IgD-negative memory B cell (primary cell): ENCODE data around the gene CH25H. TPM values are rescaled to one million over a fixed set of nuclear protein-coding genes. Genes with fewer than 3 reads are reported as not detected.
"Not testable (repeated sequence)": the region's sequence is repeated elsewhere in the genome, so short reads cannot be mapped to it uniquely, and the experiment has no call there.

Source experiments
- H3K27ac Mint-ChIP-seq, 3 donors: one replicate each; pipeline ENCODE4 v1.8.0; 2020 to 2022; ENCODE audit warnings: mild to moderate bottlenecking in 3 of 3, mixed read lengths in 3 of 3, moderate library complexity in 1 of 3
- H3K27me3 Mint-ChIP-seq: one replicate; pipeline ENCODE4 v1.8.0; 2021; ENCODE audit warnings: mixed read lengths
- H3K36me3 Mint-ChIP-seq: one replicate; pipeline ENCODE4 v1.8.0; 2020; ENCODE audit warnings: mild to moderate bottlenecking, mixed read lengths
- H3K4me1 Mint-ChIP-seq, 3 donors: one replicate each; pipeline ENCODE4 v1.8.0; 2020 to 2022; ENCODE audit warnings: mixed read lengths in 3 of 3, mild to moderate bottlenecking in 1 of 3
- H3K4me3 Mint-ChIP-seq, 4 donors: one replicate each; pipeline ENCODE4 v1.8.0; 2020 to 2022; ENCODE audit warnings: mild to moderate bottlenecking in 4 of 4, mixed read lengths in 4 of 4, moderate library complexity in 3 of 4
- H3K9me3 Mint-ChIP-seq, 3 donors: one replicate each; pipeline ENCODE4 v1.8.0; 2020 to 2021; ENCODE audit warnings: mixed read lengths in 3 of 3, mild to moderate bottlenecking in 1 of 3
- polyA plus RNA-seq: library from polyadenylated mRNA; unstranded; fragments of 300-500 nt; fragmentation: Illumina TruSeq; gene quantifications from one replicate; pipeline ENCODE4 v1.2.3, GENCODE V29; 2021

Gene CH25H
- polyA plus RNA-seq, 1 donor from 2014 or later, result not detected

GRCh38 chr10:89197473-89197872, 9.6 kb downstream of the CH25H start:
- peaks cover 16% of the 10 kb centered on the region for H3K27me3 Mint-ChIP-seq
- H3K4me3 Mint-ChIP-seq, result no peak overlapping the region
- no peaks in the 10 kb centered on the region for H3K9me3 Mint-ChIP-seq
- H3K36me3 Mint-ChIP-seq, result peaks cover 2% of the 10 kb centered on the region
- peaks cover 0 to 2% (median 0%) of the 10 kb centered on the region in 3 donors for H3K4me1 Mint-ChIP-seq
- H3K27ac Mint-ChIP-seq, result no peak overlapping the region

- peaks cover 10% of the 10 kb centered on the region for H3K27me3 Mint-ChIP-seq
- H3K27ac Mint-ChIP-seq, H3K4me3 Mint-ChIP-seq, H3K36me3 Mint-ChIP-seq, H3K9me3 Mint-ChIP-seq, H3K4me1 Mint-ChIP-seq: not testable (repeated sequence)
These were observed 15.8 kb downstream of the CH25H start for GRCh38 chr10:89191301-89191700.

GRCh38 chr10:89189211-89189734, 17.8 kb downstream of the CH25H start:
- Mint-ChIP-seq H3K4me1 (peaks cover 8 to 9% (median 9%) of the 10 kb centered on the region in 3 donors), H3K36me3 (peaks cover 3% of the 10 kb centered on the region), H3K9me3 (peaks cover 0 to 4% (median 3%) of the 10 kb centered on the region in 3 donors), H3K27ac (no peak overlapping the region), H3K4me3 (no peak overlapping the region), H3K27me3 (peaks cover 10% of the 10 kb centered on the region)

- H3K36me3 Mint-ChIP-seq, result peaks cover 1% of the 10 kb centered on the region
These were observed 21.5 kb downstream of the CH25H start for GRCh38 chr10:89185658-89186057.

GRCh38 chr10:89184638-89185037, 22.5 kb downstream of the CH25H start:
- H3K27ac Mint-ChIP-seq, result no peak overlapping the region

More at GRCh38 chr10:89185658-89186057, 21.5 kb downstream of the CH25H start:
- peaks cover 0 to 4% (median 3%) of the 10 kb centered on the region in 3 donors for H3K9me3 Mint-ChIP-seq
- no peak overlapping the region for H3K4me3 Mint-ChIP-seq
- peaks cover 8 to 11% (median 9%) of the 10 kb centered on the region in 3 donors for H3K4me1 Mint-ChIP-seq
- H3K27ac Mint-ChIP-seq, result no peak overlapping the region
- peaks cover 4% of the 10 kb centered on the region for H3K27me3 Mint-ChIP-seq

GRCh38 chr10:89183571-89183970, 23.5 kb downstream of the CH25H start:
- Mint-ChIP-seq H3K27me3 (peaks cover 3% of the 10 kb centered on the region), H3K36me3 (no peaks in the 10 kb centered on the region), H3K4me1 (peaks cover 8 to 11% (median 9%) of the 10 kb centered on the region in 3 donors), H3K27ac (no peak overlapping the region), H3K4me3 (no peak overlapping the region), H3K9me3 (peaks cover 0 to 2% (median 0%) of the 10 kb centered on the region in 3 donors)

More at GRCh38 chr10:89184638-89185037, 22.5 kb downstream of the CH25H start:
- peaks cover 3% of the 10 kb centered on the region for H3K27me3 Mint-ChIP-seq
- H3K4me1 Mint-ChIP-seq, result peaks cover 8 to 11% (median 9%) of the 10 kb centered on the region in 3 donors
- H3K36me3 Mint-ChIP-seq, result peaks cover under 1% of the 10 kb centered on the region
- H3K4me3 Mint-ChIP-seq, result no peak overlapping the region
- H3K9me3 Mint-ChIP-seq, result peaks cover 0 to 3% (median 3%) of the 10 kb centered on the region in 3 donors

- Mint-ChIP-seq H3K9me3 (peaks cover 0 to 2% (median 0%) of the 10 kb centered on the region in 3 donors), H3K27me3 (peaks cover 3% of the 10 kb centered on the region), H3K4me1 (peaks cover 8 to 11% (median 9%) of the 10 kb centered on the region in 3 donors), H3K36me3 (no peaks in the 10 kb centered on the region), H3K27ac (no peak overlapping the region), H3K4me3 (no peak overlapping the region)
These were observed 24.2 kb downstream of the CH25H start for GRCh38 chr10:89182894-89183293.

GRCh38 chr10:89175816-89176215, 31.3 kb downstream of the CH25H start:
- Mint-ChIP-seq H3K4me3 (no peak overlapping the region), H3K27me3 (peaks cover 8% of the 10 kb centered on the region), H3K36me3 (no peaks in the 10 kb centered on the region), H3K4me1 (no peaks in the 10 kb centered on the region), H3K9me3 (no peaks in the 10 kb centered on the region), H3K27ac (no peak overlapping the region)

- peaks cover 8% of the 10 kb centered on the region for H3K27me3 Mint-ChIP-seq
- H3K36me3 Mint-ChIP-seq, result no peaks in the 10 kb centered on the region
- H3K4me3 Mint-ChIP-seq, result no peak overlapping the region
- H3K9me3 Mint-ChIP-seq, result no peaks in the 10 kb centered on the region
- H3K4me1 Mint-ChIP-seq, result no peaks in the 10 kb centered on the region
- peak overlapping the region in 1 of 3 donors; percentile 11 for H3K27ac Mint-ChIP-seq
These were observed 34.0 kb downstream of the CH25H start for GRCh38 chr10:89173075-89173474.

- peaks cover 8% of the 10 kb centered on the region for H3K27me3 Mint-ChIP-seq
- no peak overlapping the region for H3K4me3 Mint-ChIP-seq
These were observed 35.1 kb downstream of the CH25H start for GRCh38 chr10:89171996-89172395.

GRCh38 chr10:89171263-89171872, 35.7 kb downstream of the CH25H start:
- Mint-ChIP-seq H3K4me3 (no peak overlapping the region), H3K36me3 (no peaks in the 10 kb centered on the region)

More at GRCh38 chr10:89171996-89172395, 35.1 kb downstream of the CH25H start:
- no peaks in the 10 kb centered on the region for H3K9me3 Mint-ChIP-seq
- H3K27ac Mint-ChIP-seq, result no peak overlapping the region
- H3K4me1 Mint-ChIP-seq, result no peaks in the 10 kb centered on the region
- H3K36me3 Mint-ChIP-seq, result no peaks in the 10 kb centered on the region

GRCh38 chr10:89168354-89168900, 38.7 kb downstream of the CH25H start:
- H3K27ac Mint-ChIP-seq, H3K36me3 Mint-ChIP-seq, H3K4me3 Mint-ChIP-seq, H3K9me3 Mint-ChIP-seq: not testable (repeated sequence)
- Mint-ChIP-seq H3K4me1 (peaks cover 11 to 16% (median 11%) of the 10 kb centered on the region in 3 donors), H3K27me3 (peaks cover 12% of the 10 kb centered on the region)

More at GRCh38 chr10:89171263-89171872, 35.7 kb downstream of the CH25H start:
- H3K4me1 Mint-ChIP-seq, result no peaks in the 10 kb centered on the region
- no peaks in the 10 kb centered on the region for H3K9me3 Mint-ChIP-seq
- no peak overlapping the region for H3K27ac Mint-ChIP-seq
- H3K27me3 Mint-ChIP-seq, result peaks cover 11% of the 10 kb centered on the region

GRCh38 chr10:89167915-89168314, 39.2 kb downstream of the CH25H start:
- peaks cover 10% of the 10 kb centered on the region for H3K27me3 Mint-ChIP-seq
- no peaks in the 10 kb centered on the region for H3K9me3 Mint-ChIP-seq
- no peak overlapping the region for H3K27ac Mint-ChIP-seq
- peaks cover 12 to 19% (median 14%) of the 10 kb centered on the region in 3 donors for H3K4me1 Mint-ChIP-seq
- H3K36me3 Mint-ChIP-seq, result no peaks in the 10 kb centered on the region
- H3K4me3 Mint-ChIP-seq, result no peak overlapping the region

GRCh38 chr10:89165923-89166322, 41.2 kb downstream of the CH25H start:
- Mint-ChIP-seq H3K27me3 (peaks cover 5% of the 10 kb centered on the region), H3K27ac (no peak overlapping the region), H3K36me3 (no peaks in the 10 kb centered on the region), H3K4me1 (peaks cover 12 to 19% (median 14%) of the 10 kb centered on the region in 3 donors), H3K4me3 (no peak overlapping the region), H3K9me3 (no peaks in the 10 kb centered on the region)

GRCh38 chr10:89164920-89165319, 42.2 kb downstream of the CH25H start:
- H3K36me3 Mint-ChIP-seq, result no peaks in the 10 kb centered on the region
- no peak overlapping the region for H3K4me3 Mint-ChIP-seq
- H3K4me1 Mint-ChIP-seq, result peaks cover 12 to 19% (median 14%) of the 10 kb centered on the region in 3 donors
- no peaks in the 10 kb centered on the region for H3K9me3 Mint-ChIP-seq
- H3K27me3 Mint-ChIP-seq, result peaks cover 5% of the 10 kb centered on the region
- no peak overlapping the region for H3K27ac Mint-ChIP-seq
